Trophoblast cell (in vitro differentiated cells and primary cell): ENCODE results near the gene IARS2.
"Not testable (repeated sequence)": the region's sequence is repeated elsewhere in the genome, so short reads cannot be mapped to it uniquely, and the experiment has no call there.

Source experiments
- DNase-seq, 2 donors: peaks; one replicate each; pipeline ENCODE4 v3.0.0-alpha.2; 2016
- H2AFZ ChIP-seq: 2 replicates; pipeline ENCODE4 v1.6.1; 2013; ENCODE audit warnings: low read length, moderate library complexity, mild to moderate bottlenecking; ENCODE audit not compliant: insufficient read depth, poor library complexity
- H2AK5ac ChIP-seq: 2 replicates; pipeline ENCODE4 v1.6.1; 2013; ENCODE audit warnings: mild to moderate bottlenecking, low read length
- H2BK120ac ChIP-seq: 2 replicates; pipeline ENCODE4 v1.6.1; 2013; ENCODE audit warnings: low read length, mild to moderate bottlenecking, moderate library complexity; ENCODE audit not compliant: insufficient read depth, poor library complexity
- H2BK12ac ChIP-seq: 2 replicates; pipeline ENCODE4 v1.6.1; 2013; ENCODE audit warnings: mild to moderate bottlenecking, low read length, moderate library complexity
- H2BK5ac ChIP-seq: 2 replicates; pipeline ENCODE4 v1.6.1; 2013; ENCODE audit warnings: low read length, low read depth, moderate library complexity, mild to moderate bottlenecking; ENCODE audit not compliant: poor library complexity
- H3K14ac ChIP-seq: 2 replicates; pipeline ENCODE4 v1.6.1; 2013; ENCODE audit warnings: mild to moderate bottlenecking, low read length
- H3K18ac ChIP-seq: 2 replicates; pipeline ENCODE4 v1.6.1; 2013; ENCODE audit warnings: mild to moderate bottlenecking, low read length
- H3K23ac ChIP-seq: 2 replicates; pipeline ENCODE4 v1.6.1; 2013; ENCODE audit warnings: low read length
- H3K27ac ChIP-seq: 2 replicates; pipeline ENCODE4 v1.5.1; 2013; ENCODE audit warnings: low read depth, mild to moderate bottlenecking, inconsistent platforms, low read length, moderate library complexity
- H3K27me3 ChIP-seq: 2 replicates; pipeline ENCODE4 v1.6.1; 2013; ENCODE audit warnings: inconsistent platforms, mild to moderate bottlenecking, low read length, moderate library complexity; ENCODE audit not compliant: insufficient read depth
- H3K36me3 ChIP-seq, 2 experiments: 1 replicate in 1 of 2; 2 replicates in 1 of 2; pipeline ENCODE4 v1.6.1; 2013; ENCODE audit warnings: low read length in 2 of 2, mild to moderate bottlenecking in 2 of 2, moderate library complexity in 1 of 2; ENCODE audit not compliant: insufficient read depth in 2 of 2, control insufficient read depth in 1 of 2
- H3K4ac ChIP-seq: 2 replicates; pipeline ENCODE4 v1.6.1; 2013; ENCODE audit warnings: low read depth, mild to moderate bottlenecking, low read length, moderate library complexity
- H3K4me1 ChIP-seq, 2 experiments: 1 replicate in 1 of 2; 2 replicates in 1 of 2; pipeline ENCODE4 v1.6.1; 2013; ENCODE audit warnings: low read length in 2 of 2, mild to moderate bottlenecking in 2 of 2, moderate library complexity in 1 of 2; ENCODE audit not compliant: insufficient read depth in 2 of 2, control insufficient read depth in 1 of 2
- H3K4me2 ChIP-seq: 2 replicates; pipeline ENCODE4 v1.6.1; 2013; ENCODE audit warnings: inconsistent platforms, mild to moderate bottlenecking, low read length, moderate library complexity
- H3K4me3 ChIP-seq: 2 replicates; pipeline ENCODE4 v1.5.1; 2013; ENCODE audit warnings: mild to moderate bottlenecking, low read depth, low read length, inconsistent platforms
- H3K79me1 ChIP-seq: one replicate; pipeline ENCODE4 v1.6.1; 2013; ENCODE audit warnings: low read length
- H3K79me2 ChIP-seq: 2 replicates; pipeline ENCODE4 v1.6.1; 2013; ENCODE audit warnings: low read length, mild to moderate bottlenecking; ENCODE audit not compliant: control insufficient read depth, insufficient read depth, poor library complexity
- H3K9ac ChIP-seq: 2 replicates; pipeline ENCODE4 v1.6.1; 2013; ENCODE audit warnings: mild to moderate bottlenecking, low read length
- H3K9me3 ChIP-seq: 2 replicates; pipeline ENCODE4 v1.6.1; 2013; ENCODE audit warnings: low read depth, mild to moderate bottlenecking, control low read depth, inconsistent platforms, low read length; ENCODE audit not compliant: insufficient read depth
- H4K12ac ChIP-seq: 2 replicates; pipeline ENCODE4 v1.6.1; 2013; ENCODE audit warnings: low read depth, mild to moderate bottlenecking, low read length, moderate library complexity
- H4K8ac ChIP-seq: 2 replicates; pipeline ENCODE4 v1.6.1; 2013; ENCODE audit warnings: low read depth, mild to moderate bottlenecking, low read length, moderate library complexity
- H4K91ac ChIP-seq: one replicate; pipeline ENCODE4 v1.6.1; 2013; ENCODE audit warnings: low read depth, mild to moderate bottlenecking, low read length, moderate library complexity
- WGBS: extraction: QIAGEN DNeasy Blood & Tissue Kit; methylation state at CpG from one replicate; pipeline ENCODE4 v1.1.7; 2013; ENCODE audit warnings: missing lambda C conversion rate; ENCODE audit not compliant: insufficient read length, insufficient coverage; ENCODE audit errors: extremely low coverage; 5-methylcytosine and 5-hydroxymethylcytosine counted together

Gene IARS2

DNA sequence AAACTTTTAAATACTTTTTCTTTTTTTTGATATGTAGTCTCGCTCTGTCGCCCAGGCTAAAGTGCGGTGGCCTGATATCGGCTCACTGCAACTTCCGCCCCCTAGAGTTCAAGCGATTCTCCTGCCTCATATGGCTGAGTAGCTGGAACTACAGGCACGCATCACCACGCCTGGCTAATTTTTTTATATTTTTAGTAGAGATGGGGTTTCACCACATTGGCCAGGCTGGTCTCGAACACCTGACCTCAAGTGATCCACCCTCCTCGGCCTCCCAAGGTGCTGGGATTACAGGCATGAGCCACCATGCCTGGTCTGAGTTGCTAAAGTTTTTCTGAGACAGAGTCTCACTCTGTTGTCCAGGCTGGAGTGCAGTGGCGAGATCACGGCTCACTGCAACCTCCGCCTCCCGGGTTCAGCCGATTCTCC is 7.7 kb upstream of the IARS2 start:
- H3K27me3 ChIP-seq: not testable (repeated sequence)

DNA sequence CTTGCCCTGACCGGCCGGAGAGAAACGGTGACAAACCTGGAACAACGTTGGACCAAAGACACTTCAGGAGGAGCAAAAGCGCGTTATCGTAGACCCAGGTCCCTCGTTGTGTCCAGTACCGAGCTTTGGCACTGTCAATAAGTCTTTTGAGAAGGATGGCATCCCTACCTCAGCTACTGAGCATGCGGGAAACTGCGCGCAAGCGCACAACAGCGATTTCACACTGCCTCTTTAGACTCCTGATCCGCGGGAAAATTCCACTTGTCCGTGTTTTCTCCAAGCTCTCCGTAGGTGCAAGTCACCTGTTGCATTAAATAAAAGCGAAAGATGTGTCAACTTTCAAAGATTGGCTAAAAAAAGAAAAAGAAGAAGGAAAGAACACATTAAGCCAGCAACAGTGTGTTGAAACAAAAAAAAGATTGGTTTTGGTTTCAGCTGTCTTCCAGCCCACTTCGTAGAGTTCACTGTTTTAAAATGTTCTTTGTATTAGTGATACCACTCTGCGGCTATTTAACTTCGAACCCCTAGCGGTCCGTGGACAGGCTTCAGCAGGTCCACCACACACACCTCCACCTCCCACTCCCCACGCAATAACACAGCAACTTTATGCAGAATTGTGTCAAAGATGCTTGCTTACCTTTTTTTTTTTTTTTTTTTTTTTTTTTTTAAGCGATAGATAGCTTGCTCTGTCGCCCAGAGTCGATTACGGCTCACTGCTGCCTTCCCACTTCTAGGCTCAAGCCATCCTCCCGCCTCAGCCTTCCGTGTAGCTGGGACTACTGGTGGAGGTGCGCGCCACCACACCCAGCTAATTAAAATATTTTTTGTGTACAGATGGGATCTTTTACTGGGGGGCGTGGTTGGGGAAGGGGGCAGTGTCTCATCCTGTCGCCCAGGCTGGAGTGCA is 4.0 kb upstream of the IARS2 start, which contains the start of gene BPNT1:
Gene BPNT1, minus strand, starts transcription at position 139 of the 907 bp plus-strand sequence. CDS start 9,942 bp downstream, outside the sequence.
- H3K79me2 ChIP-seq: peaks cover 6% of the 10 kb centered on the region
- no peak within 1 kb of the TSS for H3K23ac ChIP-seq
- H3K4me1 ChIP-seq: peaks cover 0 to 3% of the 10 kb centered on the region in 2 experiments
- H3K4me3 ChIP-seq: peak within 1 kb of the TSS; percentile 82
- no peak within 1 kb of the TSS for H3K27ac ChIP-seq
- H3K4me2 ChIP-seq: peak within 1 kb of the TSS; percentile 99
- no peak within 1 kb of the TSS for H2BK120ac ChIP-seq
- no peak within 1 kb of the TSS for H2AK5ac ChIP-seq
- peak within 1 kb of the TSS; percentile 73 for H4K8ac ChIP-seq
- peak within 1 kb of the TSS; percentile 64 for H2AFZ ChIP-seq
- H3K36me3 ChIP-seq: no peaks in the 10 kb centered on the region
- H3K9me3 ChIP-seq: no peaks in the 10 kb centered on the region
- H2BK12ac ChIP-seq: no peak within 1 kb of the TSS
- H3K27me3 ChIP-seq: no peaks in the 10 kb centered on the region
- no peak within 1 kb of the TSS for H4K12ac ChIP-seq
- H3K9ac ChIP-seq: peak within 1 kb of the TSS; percentile 96
- H3K79me1 ChIP-seq: peaks cover 5% of the 10 kb centered on the region
- WGBS: no CpG with 5 or more reads among the region's 35 CpGs
- no peak within 1 kb of the TSS for H3K14ac ChIP-seq
- H4K91ac ChIP-seq: no peak within 1 kb of the TSS
- H3K4ac ChIP-seq: no peak within 1 kb of the TSS
- DNase-seq: peak; percentile 97 to 100
- no peak within 1 kb of the TSS for H2BK5ac ChIP-seq
- no peak within 1 kb of the TSS for H3K18ac ChIP-seq

More for the DNA sequence above, 7.7 kb upstream of the IARS2 start:
- H2AK5ac ChIP-seq, H3K9me3 ChIP-seq, H3K79me1 ChIP-seq, H3K4ac ChIP-seq, H3K18ac ChIP-seq, H3K36me3 ChIP-seq, H2BK120ac ChIP-seq, H3K79me2 ChIP-seq, H3K4me2 ChIP-seq, H4K91ac ChIP-seq, H3K27ac ChIP-seq, H2AFZ ChIP-seq, H4K12ac ChIP-seq, H2BK12ac ChIP-seq, H3K4me3 ChIP-seq, H3K4me1 ChIP-seq, H4K8ac ChIP-seq, H3K14ac ChIP-seq, H3K23ac ChIP-seq, H2BK5ac ChIP-seq, H3K9ac ChIP-seq: not testable (repeated sequence)
- peak in 1 of 2 donors; percentile 57 for DNase-seq
- WGBS: no CpG with 5 or more reads among the region's 15 CpGs

DNA sequence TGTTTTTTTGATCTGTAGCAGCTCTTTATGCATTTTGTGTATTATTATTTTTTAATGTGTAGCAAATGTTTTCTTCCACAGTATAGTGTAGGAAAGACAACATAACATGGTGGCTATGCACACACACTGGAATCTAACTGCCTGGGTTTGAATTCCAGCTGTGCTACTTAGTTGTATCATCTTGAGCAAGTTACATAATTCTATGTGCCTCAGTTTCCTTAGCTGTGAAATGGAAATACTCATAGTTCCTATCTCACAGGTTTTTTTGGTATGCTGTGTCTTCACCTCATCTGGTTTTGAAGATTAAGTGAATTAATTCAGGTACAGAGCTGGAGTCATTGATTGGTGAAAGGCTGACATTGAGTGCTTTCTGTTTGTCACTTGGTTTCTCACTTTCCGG is 1.2 kb upstream of the IARS2 start:
- Histone ChIP-seq H2BK12ac (no peak overlapping the region), H3K14ac (no peak overlapping the region), H2BK5ac (no peak overlapping the region), H4K8ac (no peak overlapping the region), H3K9me3 (no peaks in the 10 kb centered on the region), H3K23ac (no peak overlapping the region), H3K18ac (no peak overlapping the region), H3K36me3 (peaks cover 3 to 7% of the 10 kb centered on the region in 2 experiments), H3K4me1 (peaks cover 0 to 4% of the 10 kb centered on the region in 2 experiments), H4K12ac (no peak overlapping the region), H3K79me2 (peaks cover 6% of the 10 kb centered on the region), H4K91ac (no peak overlapping the region), H3K4me2 (no peak overlapping the region), H3K27me3 (no peaks in the 10 kb centered on the region), H3K9ac (no peak overlapping the region), H2BK120ac (no peak overlapping the region), H2AK5ac (no peak overlapping the region), H2AFZ (no peak overlapping the region), H3K4ac (no peak overlapping the region), H3K27ac (no peak overlapping the region), H3K4me3 (no peak overlapping the region), H3K79me1 (peaks cover 5% of the 10 kb centered on the region)
- no peak for DNase-seq
- WGBS: no CpG with 5 or more reads among the region's 1 CpG

GRCh38 chr1:220093361-220094015 is 444 bp upstream of the IARS2 start:
- Histone ChIP-seq H3K18ac (no peak overlapping the region), H4K12ac (no peak overlapping the region)

More at GRCh38 chr1:220093361-220094015, 444 bp upstream of the IARS2 start:
- Histone ChIP-seq H3K27me3 (no peaks in the 10 kb centered on the region), H2AFZ (no peak overlapping the region), H3K79me2 (peaks cover 6% of the 10 kb centered on the region), H3K4ac (no peak overlapping the region), H4K8ac (peak overlapping the region; percentile 81), H3K36me3 (peaks cover 7 to 8% of the 10 kb centered on the region in 2 experiments), H3K4me1 (peaks cover 0 to 4% of the 10 kb centered on the region in 2 experiments), H4K91ac (no peak overlapping the region), H2AK5ac (no peak overlapping the region), H2BK12ac (no peak overlapping the region), H3K27ac (no peak overlapping the region), H3K79me1 (peaks cover 5% of the 10 kb centered on the region), H2BK5ac (no peak overlapping the region), H3K9ac (no peak overlapping the region), H3K4me2 (no peak overlapping the region), H3K9me3 (no peaks in the 10 kb centered on the region), H3K23ac (no peak overlapping the region), H3K4me3 (no peak overlapping the region), H3K14ac (no peak overlapping the region), H2BK120ac (no peak overlapping the region)
- WGBS: no CpG with 5 or more reads among the region's 12 CpGs
- no peak for DNase-seq
